ENCODE measurements around the gene SRGAP2C.
"Not testable (repeated sequence)": the region's sequence is repeated elsewhere in the genome, so short reads cannot be mapped to it uniquely, and the experiment has no call there.

The SRGAP2C gene

GRCh38 chr1:121362234-121362883 is 177.6 kb downstream of the SRGAP2C start:
- not testable (repeated sequence) for DNase-seq (ENCODE audit: low read depth); H3K4me3 ChIP-seq (ENCODE audit: low read depth, low read length)

- not testable (repeated sequence) for H3K4me3 ChIP-seq (ENCODE audit: low read depth, low read length); DNase-seq (ENCODE audit: low read depth)
These were observed 180.5 kb downstream of the SRGAP2C start for GRCh38 chr1:121365316-121365715.

DNA sequence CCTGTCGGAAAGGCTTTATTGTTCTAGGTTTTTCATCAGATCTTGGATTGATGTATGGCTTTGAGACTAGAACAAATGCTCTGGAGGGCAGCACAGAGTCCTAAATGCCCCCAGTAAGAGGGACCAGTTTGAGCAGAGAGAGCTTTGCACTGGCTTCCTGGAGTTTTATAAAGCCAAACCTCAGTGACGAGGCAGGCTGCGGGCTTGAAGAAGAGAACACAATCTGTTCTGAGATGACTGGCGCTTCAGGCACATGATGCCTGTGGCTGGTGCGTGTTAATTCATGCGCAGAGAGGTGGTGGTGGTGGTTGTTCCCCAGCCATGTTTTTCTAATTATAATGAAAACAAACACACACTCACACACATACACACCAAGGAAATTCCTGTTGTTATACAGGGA is 180.9 kb downstream of the SRGAP2C start:
- not testable (repeated sequence) for DNase-seq (ENCODE audit: low read depth); H3K4me3 ChIP-seq (ENCODE audit: low read depth, low read length)

- H3K4me3 ChIP-seq (ENCODE audit: low read depth, low read length); DNase-seq (ENCODE audit: low read depth): not testable (repeated sequence)
These were observed 181.4 kb downstream of the SRGAP2C start for GRCh38 chr1:121366171-121366570.

- H3K4me3 ChIP-seq (ENCODE audit: low read depth, low read length); DNase-seq (ENCODE audit: low read depth): not testable (repeated sequence)
These were observed 184.1 kb downstream of the SRGAP2C start for GRCh38 chr1:121368910-121369309.

GRCh38 chr1:121369959-121370358 is 185.2 kb downstream of the SRGAP2C start:
- not testable (repeated sequence) for H3K4me3 ChIP-seq (ENCODE audit: low read depth, low read length); DNase-seq (ENCODE audit: low read depth)

GRCh38 chr1:121374851-121375367 is 190.1 kb downstream of the SRGAP2C start:
- DNase-seq (ENCODE audit: low read depth); H3K4me3 ChIP-seq (ENCODE audit: low read depth, low read length): not testable (repeated sequence)

GRCh38 chr1:121376986-121377385 is 192.2 kb downstream of the SRGAP2C start:
- not testable (repeated sequence) for DNase-seq (ENCODE audit: low read depth)

DNA sequence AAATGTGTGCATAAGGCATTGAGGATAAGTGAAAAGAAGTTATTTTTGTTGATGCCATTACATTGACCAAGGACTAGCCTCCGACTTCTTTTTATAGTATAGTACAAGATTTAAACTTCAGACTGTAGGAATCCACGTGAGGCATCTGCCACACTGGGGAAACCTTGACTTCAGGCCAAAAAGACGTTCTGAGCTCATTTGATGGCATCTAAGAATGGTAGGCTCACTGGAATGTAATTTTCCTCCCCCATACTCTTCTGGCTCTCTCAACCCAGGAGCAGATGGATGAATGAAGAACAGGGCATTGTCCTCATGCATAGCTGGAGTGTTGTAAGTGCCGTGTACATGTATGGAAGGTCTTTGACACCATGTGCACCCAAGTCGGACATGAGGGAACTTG is 194.0 kb downstream of the SRGAP2C start:
- H3K4me3 ChIP-seq (ENCODE audit: low read depth, low read length); DNase-seq (ENCODE audit: low read depth): not testable (repeated sequence)

More at GRCh38 chr1:121376986-121377385, 192.2 kb downstream of the SRGAP2C start:
- not testable (repeated sequence) for H3K4me3 ChIP-seq (ENCODE audit: low read depth, low read length)

- DNase-seq (ENCODE audit: low read depth); H3K4me3 ChIP-seq (ENCODE audit: low read depth, low read length): not testable (repeated sequence)
These were observed 200.0 kb downstream of the SRGAP2C start for GRCh38 chr1:121384754-121385153.

DNA sequence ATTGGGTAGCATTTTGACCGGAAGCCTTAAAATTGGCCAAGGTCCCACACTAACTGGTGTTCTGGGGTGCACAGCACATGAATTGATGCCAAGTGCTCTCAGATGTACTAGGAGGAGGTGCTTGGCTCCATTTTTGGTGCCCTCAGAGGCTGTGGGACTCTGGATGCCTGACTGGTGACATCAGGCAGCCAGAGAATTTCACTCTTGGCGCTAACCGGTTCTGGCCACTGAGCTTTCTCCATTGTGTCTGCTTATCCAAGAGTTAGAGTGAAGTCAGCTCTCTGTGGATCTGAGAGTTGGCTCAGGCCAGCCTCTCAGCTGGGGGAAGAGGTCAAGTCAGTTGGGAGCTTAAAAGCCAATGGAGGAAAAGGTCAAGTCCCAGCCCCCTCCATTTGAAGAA is 200.4 kb downstream of the SRGAP2C start:
- not testable (repeated sequence) for H3K4me3 ChIP-seq (ENCODE audit: low read depth, low read length); DNase-seq (ENCODE audit: low read depth)

- not testable (repeated sequence) for H3K4me3 ChIP-seq (ENCODE audit: low read depth, low read length)
These were observed 201.0 kb downstream of the SRGAP2C start for GRCh38 chr1:121385563-121386288.

GRCh38 chr1:121386319-121386948 is 201.7 kb downstream of the SRGAP2C start:
- not testable (repeated sequence) for H3K4me3 ChIP-seq (ENCODE audit: low read depth, low read length); DNase-seq (ENCODE audit: low read depth)

More at GRCh38 chr1:121385563-121386288, 201.0 kb downstream of the SRGAP2C start:
- not testable (repeated sequence) for DNase-seq (ENCODE audit: low read depth)

- not testable (repeated sequence) for DNase-seq (ENCODE audit: low read depth); H3K4me3 ChIP-seq (ENCODE audit: low read depth, low read length)
These were observed 205.3 kb downstream of the SRGAP2C start for GRCh38 chr1:121389895-121390560.

DNA sequence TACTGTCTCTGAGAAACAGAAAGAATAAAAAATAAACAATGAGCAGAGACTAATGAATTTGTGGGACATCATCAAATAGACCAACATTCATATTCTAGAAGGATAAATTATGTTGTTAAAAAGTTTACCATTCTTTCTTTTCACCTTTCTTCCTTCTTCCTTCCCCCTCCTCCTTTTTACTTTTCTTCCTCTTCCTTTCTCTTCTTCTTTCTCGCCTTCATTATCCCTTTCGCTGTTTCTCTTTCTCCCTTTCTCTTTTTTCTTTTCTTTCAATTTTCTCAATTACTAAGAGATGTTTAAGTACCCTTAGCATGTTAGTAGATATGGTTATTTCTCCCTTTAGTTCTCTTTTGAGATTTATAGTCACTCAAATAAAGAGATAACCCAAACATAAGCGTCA is 207.4 kb downstream of the SRGAP2C start:
- not testable (repeated sequence) for DNase-seq (ENCODE audit: low read depth); H3K4me3 ChIP-seq (ENCODE audit: low read depth, low read length)

DNA sequence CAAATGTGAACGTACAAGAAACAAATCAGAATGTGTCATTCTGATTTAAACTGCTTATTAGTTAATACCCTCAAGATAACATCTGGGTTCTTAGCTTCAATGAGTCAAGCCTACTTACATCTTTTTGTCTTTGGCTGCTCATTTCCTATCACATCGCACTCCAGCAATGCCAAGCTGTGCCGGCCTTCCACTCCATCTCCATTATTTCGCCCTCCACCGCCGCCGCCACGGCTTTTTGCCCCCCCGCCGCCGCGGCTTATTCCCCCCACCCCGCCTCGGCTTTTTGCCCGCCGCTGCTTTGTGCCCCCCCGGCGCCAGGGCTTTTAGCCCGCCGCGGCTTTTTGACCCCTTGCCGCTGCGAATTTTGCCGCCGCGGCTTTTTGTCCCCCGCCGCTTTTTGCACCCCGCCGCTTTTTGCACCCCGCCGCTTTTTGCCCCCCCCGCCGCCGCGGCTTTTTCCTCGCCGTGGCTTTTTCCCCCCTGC is 211.0 kb downstream of the SRGAP2C start:
- DNase-seq (ENCODE audit: low read depth): not testable (repeated sequence)
- H3K4me3 ChIP-seq (ENCODE audit: low read depth, low read length): peak overlapping the region; percentile 53

DNA sequence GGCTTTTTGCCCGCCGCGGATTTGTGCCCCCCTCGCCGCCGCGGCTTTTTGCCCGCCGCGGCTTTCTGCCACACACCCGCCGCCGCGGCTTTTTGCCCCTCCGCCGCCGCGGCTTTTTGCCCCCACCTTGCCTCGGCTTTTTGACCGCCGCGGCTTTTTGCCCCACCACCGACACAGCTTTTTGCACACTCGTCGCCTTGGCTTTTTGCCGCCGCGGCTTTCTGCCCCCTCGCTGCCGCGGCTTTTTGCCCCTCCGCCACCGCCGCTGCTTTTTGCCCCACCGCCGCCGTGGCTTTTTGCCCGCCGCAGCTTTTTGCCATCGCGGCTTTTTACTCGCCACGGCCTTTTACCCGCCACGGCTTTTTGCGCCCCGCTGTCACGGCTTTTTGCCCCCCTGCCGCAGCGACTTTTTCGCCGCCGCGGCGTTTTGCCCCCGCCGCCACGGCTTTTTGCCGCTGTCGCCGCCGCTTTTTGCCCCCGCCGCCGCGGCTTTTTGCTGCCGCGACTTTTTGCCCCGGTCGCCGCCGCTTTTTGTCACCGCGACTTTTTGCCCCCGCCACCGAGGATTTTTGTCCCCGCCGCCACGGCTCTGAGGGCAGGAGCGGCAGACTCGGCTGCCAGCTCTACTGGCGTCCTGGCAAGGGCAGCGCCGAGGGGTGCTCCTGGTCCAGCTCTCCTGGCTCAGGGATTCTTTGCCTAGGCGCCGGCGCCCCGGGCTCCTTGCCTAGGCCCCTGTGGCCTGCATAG is 211.7 kb downstream of the SRGAP2C start:
- peak overlapping the region; percentile 53 for H3K4me3 ChIP-seq (ENCODE audit: low read depth, low read length)
- not testable (repeated sequence) for DNase-seq (ENCODE audit: low read depth)

GRCh38 chr1:121397101-121397500 is 212.3 kb downstream of the SRGAP2C start:
- DNase-seq (ENCODE audit: low read depth): not testable (repeated sequence)

DNA sequence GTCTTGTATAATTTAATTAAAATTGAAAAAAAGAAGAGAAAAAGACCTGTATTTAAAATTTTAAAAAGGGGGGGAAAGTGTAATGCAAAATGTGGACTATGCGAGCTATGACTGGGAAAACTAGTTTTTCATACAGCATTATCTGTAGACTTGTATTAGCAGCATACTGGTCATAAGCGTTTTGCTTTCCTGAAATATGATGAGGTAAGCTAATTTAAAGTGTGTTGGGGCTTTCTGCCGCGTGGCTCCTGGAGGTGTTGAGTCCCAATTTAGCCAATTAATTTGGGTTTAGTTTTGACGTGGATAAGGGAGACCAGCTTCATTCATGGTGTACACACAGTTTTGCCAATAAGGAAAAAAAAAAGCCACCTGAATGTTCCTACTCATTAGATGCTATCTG is 214.4 kb downstream of the SRGAP2C start:
- not testable (repeated sequence) for DNase-seq (ENCODE audit: low read depth); H3K4me3 ChIP-seq (ENCODE audit: low read depth, low read length)

More at GRCh38 chr1:121397101-121397500, 212.3 kb downstream of the SRGAP2C start:
- H3K4me3 ChIP-seq (ENCODE audit: low read depth, low read length): peak overlapping the region; percentile 53
